Gastroesophageal sphincter (tissue), 4 donors: ENCODE data around the gene CCDC47. TPM values are rescaled to one million over a fixed set of nuclear protein-coding genes. Genes with fewer than 3 reads are reported as not detected.

ENCODE experiments used
- ATAC-seq: fragments of 150-250 bp; one replicate; pipeline ENCODE4 v1.9.1; 2016; ENCODE audit warnings: mild to moderate bottlenecking, moderate library complexity
- H3K27ac ChIP-seq, 4 donors: fragments of 200-600 bp; sonication (generic) in 3 of 4; 1 replicate in 3 of 4; 2 replicates in 1 of 4; pipeline ENCODE4 v1.5.1; 2016 to 2019
- H3K27me3 ChIP-seq: fragments of 200-600 bp; sonication (generic); one replicate; pipeline ENCODE4 v1.5.1; 2019
- H3K36me3 ChIP-seq, 2 donors: fragments of 200-600 bp; sonication (generic); one replicate each; pipeline ENCODE4 v1.5.1; 2019; ENCODE audit warnings: control low read depth in 1 of 2
- H3K4me1 ChIP-seq, 3 donors: fragments of 200-600 bp; sonication (generic); 1 replicate in 2 of 3; 2 replicates in 1 of 3; pipeline ENCODE4 v1.5.1; 2016 to 2019; ENCODE audit warnings: control low read depth in 2 of 3
- H3K4me3 ChIP-seq, 2 donors: fragments of 200-600 bp; sonication (generic); one replicate each; pipeline ENCODE4 v1.5.1; 2019; ENCODE audit warnings: mild to moderate bottlenecking in 1 of 2, moderate library complexity in 1 of 2
- H3K9me3 ChIP-seq, 3 donors: fragments of 200-600 bp; sonication (generic); one replicate each; pipeline ENCODE4 v1.5.1; 2017 to 2019; ENCODE audit warnings: control low read depth in 2 of 3
- EP300 ChIP-seq: sonication (generic); formaldehyde crosslinking; IDR thresholded peaks from one replicate; pipeline ENCODE4 v1.6.1; 2017; ENCODE audit warnings: antibody characterized with exemption, mild to moderate bottlenecking
- POLR2A ChIP-seq, 2 donors: fragments of 450-650 bp; IDR thresholded peaks; one replicate each; pipeline ENCODE4 v1.6.1; 2017; ENCODE audit warnings: antibody characterized with exemption in 2 of 2, mild to moderate bottlenecking in 2 of 2, moderate library complexity in 1 of 2
- POLR2AphosphoS5 ChIP-seq: sonication (generic); formaldehyde crosslinking; IDR thresholded peaks from one replicate; pipeline ENCODE4 v1.6.1; 2017; ENCODE audit warnings: antibody characterized with exemption
- WGBS, 2 donors: methylation state at CpG; one replicate each; pipeline ENCODE4 v1.1.5; 2018; ENCODE audit warnings: low coverage in 1 of 2; 5-methylcytosine and 5-hydroxymethylcytosine counted together
- total RNA-seq, 4 donors: library from RNA; depleted of rRNA; stranded (reverse); fragments of >200 nt; gene quantifications; one replicate each; pipeline ENCODE4 v1.1.0, GENCODE V29; 2016
- TF ChIP-seq, protein P1 (sequence below), 4 experiments: fragments of 200-600 bp in 2 of 4; fragments of 450-650 bp in 2 of 4; sonication (generic) in 1 of 4; IDR thresholded peaks; one replicate each; pipeline ENCODE4 v1.5.1; 2017 to 2019; ENCODE audit warnings: antibody characterized with exemption in 4 of 4, mild to moderate bottlenecking in 2 of 4, moderate library complexity in 2 of 4

The CCDC47 gene
- total RNA-seq, 4 donors from 2014 or later = 53.1 to 62.0 (median 58.9) TPM

DNA sequence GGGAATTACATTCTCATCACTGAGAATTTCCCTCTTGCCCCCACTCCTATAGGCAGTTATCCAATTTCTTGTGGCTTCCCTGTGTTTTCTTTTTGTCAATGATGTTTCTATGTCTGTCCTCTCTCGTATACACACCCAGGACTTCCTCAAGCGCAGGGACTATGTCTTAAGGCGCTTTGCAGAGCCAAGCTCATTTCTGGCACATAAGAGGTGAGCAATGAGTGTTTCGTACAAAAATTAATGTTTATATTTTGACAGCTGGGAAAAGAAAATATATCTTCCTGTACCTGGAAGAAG, 1.5 kb upstream of the CCDC47 start:
- Histone ChIP-seq H3K4me3 (peak overlapping the region; percentile 94 to 97), H3K36me3 (peaks cover 0 to 18% of the 10 kb centered on the region in 2 donors), H3K27ac (peak overlapping the region; percentile 90 to 99 (median 97)), H3K9me3 (no peaks in the 10 kb centered on the region), H3K4me1 (peaks cover 0 to 81% (median 6%) of the 10 kb centered on the region in 3 donors), H3K27me3 (no peaks in the 10 kb centered on the region)
- no peak for ATAC-seq
- 0 to 3% methylated on average over 4 of the region's 4 CpGs for WGBS, 2 donors
- TF ChIP-seq POLR2A (IDR thresholded peaks at IDR 0.05) = no peak

GRCh38 chr17:63774141-63774968, 958 bp upstream of the CCDC47 start, which contains the start of gene DDX42:
Gene DDX42 (plus strand): TSS chr17:63774170. CDS start chr17:63787050, 12,880 bp downstream.
- peak; percentile 38 to 54 for TF ChIP-seq POLR2A (IDR thresholded peaks at IDR 0.05)
- TF ChIP-seq, protein P1, sequence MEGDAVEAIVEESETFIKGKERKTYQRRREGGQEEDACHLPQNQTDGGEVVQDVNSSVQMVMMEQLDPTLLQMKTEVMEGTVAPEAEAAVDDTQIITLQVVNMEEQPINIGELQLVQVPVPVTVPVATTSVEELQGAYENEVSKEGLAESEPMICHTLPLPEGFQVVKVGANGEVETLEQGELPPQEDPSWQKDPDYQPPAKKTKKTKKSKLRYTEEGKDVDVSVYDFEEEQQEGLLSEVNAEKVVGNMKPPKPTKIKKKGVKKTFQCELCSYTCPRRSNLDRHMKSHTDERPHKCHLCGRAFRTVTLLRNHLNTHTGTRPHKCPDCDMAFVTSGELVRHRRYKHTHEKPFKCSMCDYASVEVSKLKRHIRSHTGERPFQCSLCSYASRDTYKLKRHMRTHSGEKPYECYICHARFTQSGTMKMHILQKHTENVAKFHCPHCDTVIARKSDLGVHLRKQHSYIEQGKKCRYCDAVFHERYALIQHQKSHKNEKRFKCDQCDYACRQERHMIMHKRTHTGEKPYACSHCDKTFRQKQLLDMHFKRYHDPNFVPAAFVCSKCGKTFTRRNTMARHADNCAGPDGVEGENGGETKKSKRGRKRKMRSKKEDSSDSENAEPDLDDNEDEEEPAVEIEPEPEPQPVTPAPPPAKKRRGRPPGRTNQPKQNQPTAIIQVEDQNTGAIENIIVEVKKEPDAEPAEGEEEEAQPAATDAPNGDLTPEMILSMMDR (IDR thresholded peaks at IDR 0.05) = peak in 1 of 4 experiments; percentile 14
- no peak for TF ChIP-seq POLR2AphosphoS5
- H3K4me3 ChIP-seq = peak within 1 kb of the TSS; percentile 94 to 97
- peak; percentile 3 for ATAC-seq
- peaks cover 0 to 12% of the 10 kb centered on the region in 2 donors for H3K36me3 ChIP-seq
- no peaks in the 10 kb centered on the region for H3K9me3 ChIP-seq
- H3K4me1 ChIP-seq = peaks cover 0 to 80% (median 6%) of the 10 kb centered on the region in 3 donors
- WGBS, 2 donors = 4% methylated on average over 10 of the region's 67 CpGs; no CpG with 5 or more reads in 1 of the 2 donors
- no peaks in the 10 kb centered on the region for H3K27me3 ChIP-seq
- peak within 1 kb of the TSS; percentile 90 to 99 (median 97) for H3K27ac ChIP-seq

DNA sequence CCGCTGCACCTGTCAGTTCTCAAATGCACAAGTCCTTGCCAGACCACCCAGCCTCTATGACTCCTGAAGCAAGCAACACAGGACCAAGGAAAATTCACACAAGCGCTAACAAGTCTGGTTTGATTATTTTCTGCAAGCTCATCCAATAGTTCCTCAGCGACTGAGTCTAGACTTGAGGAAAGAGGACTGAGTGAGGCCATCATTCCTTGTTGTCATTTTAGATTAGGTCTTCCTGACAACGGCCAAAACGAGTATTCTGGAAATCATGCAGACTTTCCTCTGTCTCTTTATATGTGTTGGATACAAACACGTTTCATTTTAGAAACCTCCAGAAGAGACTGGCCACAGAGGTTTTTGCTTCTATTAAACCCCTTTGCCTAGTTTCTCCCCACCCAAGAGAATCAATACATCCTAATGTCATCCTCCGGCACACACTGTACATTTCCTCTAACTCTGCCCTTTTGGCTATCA, 561 bp downstream of the CCDC47 start:
- Histone ChIP-seq H3K27me3 (no peaks in the 10 kb centered on the region), H3K9me3 (no peaks in the 10 kb centered on the region), H3K4me1 (peaks cover 0 to 79% (median 6%) of the 10 kb centered on the region in 3 donors), H3K4me3 (peak overlapping the region; percentile 57 to 97), H3K36me3 (peaks cover 0 to 6% of the 10 kb centered on the region in 2 donors), H3K27ac (peak overlapping the region; percentile 84 to 99 (median 97))
- TF ChIP-seq POLR2AphosphoS5 = no peak
- TF ChIP-seq, protein P1 (IDR thresholded peaks at IDR 0.05) = no peak
- TF ChIP-seq POLR2A (IDR thresholded peaks at IDR 0.05) = no peak
- no peak for TF ChIP-seq EP300
- ATAC-seq = no peak
- 2 to 3% methylated on average over 7 of the region's 7 CpGs for WGBS, 2 donors

- no peak for TF ChIP-seq POLR2AphosphoS5
- TF ChIP-seq, protein P1 (IDR thresholded peaks at IDR 0.05) = no peak
- Histone ChIP-seq H3K9me3 (no peaks in the 10 kb centered on the region), H3K4me3 (no peak overlapping the region), H3K4me1 (peaks cover 0 to 63% (median 6%) of the 10 kb centered on the region in 3 donors), H3K27ac (no peak overlapping the region), H3K36me3 (peaks cover 0 to 25% of the 10 kb centered on the region in 2 donors), H3K27me3 (no peaks in the 10 kb centered on the region)
- no peak for ATAC-seq
- 82 to 100% methylated on average over 1 to 7 of the region's 7 CpGs for WGBS, 2 donors
These were observed 5.0 kb downstream of the CCDC47 start for GRCh38 chr17:63768433-63768832.

- Histone ChIP-seq H3K27ac (no peak overlapping the region), H3K9me3 (no peaks in the 10 kb centered on the region), H3K36me3 (peaks cover 0 to 42% of the 10 kb centered on the region in 2 donors), H3K4me3 (no peak overlapping the region), H3K4me1 (peaks cover 0 to 53% (median 4%) of the 10 kb centered on the region in 3 donors), H3K27me3 (no peaks in the 10 kb centered on the region)
- TF ChIP-seq POLR2A (IDR thresholded peaks at IDR 0.05) = no peak
- TF ChIP-seq, protein P1 (IDR thresholded peaks at IDR 0.05) = no peak
- no peak for TF ChIP-seq POLR2AphosphoS5
- no peak for TF ChIP-seq EP300
- ATAC-seq = no peak
These were observed 6.6 kb downstream of the CCDC47 start for GRCh38 chr17:63766754-63767153.
